MM.1S (cell line): Measurements from ENCODE around the gene NFAM1.

Experiments used
- DNase-seq: peaks from one replicate; pipeline ENCODE4 v3.0.0-alpha.2; 2015
- H2AFZ ChIP-seq: fragments of 300-600 bp; sonication (generic); 2 replicates; pipeline ENCODE4 v1.6.0; 2016; ENCODE audit warnings: antibody characterized with exemption, low read length
- H3F3A ChIP-seq: fragments of 300-600 bp; sonication (generic); 2 replicates; pipeline ENCODE4 v1.6.1; 2016; ENCODE audit warnings: mild to moderate bottlenecking, antibody characterized with exemption, low read length, moderate library complexity, mixed read lengths; ENCODE audit not compliant: insufficient read depth
- H3K27ac ChIP-seq: fragments of 300-600 bp; sonication (generic); 2 replicates; pipeline ENCODE4 v1.5.1; 2016; ENCODE audit warnings: mild to moderate bottlenecking, low read length
- H3K27me3 ChIP-seq: fragments of 300-600 bp; sonication (generic); replicated peaks from 2 replicates; pipeline ENCODE4 v1.6.0; 2016; ENCODE audit warnings: low read length; ENCODE audit not compliant: insufficient read depth
- H3K36me3 ChIP-seq: fragments of 300-600 bp; sonication (generic); replicated peaks from 2 replicates; pipeline ENCODE4 v1.6.1; 2016; ENCODE audit warnings: mild to moderate bottlenecking, low read length, mixed read lengths; ENCODE audit not compliant: insufficient read depth
- H3K4me1 ChIP-seq: fragments of 300-600 bp; sonication (generic); 2 replicates; pipeline ENCODE4 v1.6.1; 2016; ENCODE audit warnings: low read length, mixed read lengths
- H3K4me2 ChIP-seq: fragments of 300-600 bp; sonication (generic); 2 replicates; pipeline ENCODE4 v1.6.0; 2016; ENCODE audit warnings: low read depth, low read length
- H3K4me3 ChIP-seq: fragments of 300-600 bp; sonication (generic); 2 replicates; pipeline ENCODE4 v1.5.1; 2016; ENCODE audit warnings: low read length, mixed read lengths
- H3K79me2 ChIP-seq: fragments of 300-600 bp; sonication (generic); 2 replicates; pipeline ENCODE4 v1.6.1; 2016; ENCODE audit warnings: mixed run types, low read length, mixed read lengths
- H3K9ac ChIP-seq: fragments of 300-600 bp; sonication (generic); 2 replicates; pipeline ENCODE4 v1.6.1; 2016; ENCODE audit warnings: low read length, mixed read lengths
- H3K9me2 ChIP-seq: fragments of 300-600 bp; sonication (generic); replicated peaks from 2 replicates; pipeline ENCODE4 v1.6.1; 2016; ENCODE audit warnings: mild to moderate bottlenecking, low read length, mixed read lengths; ENCODE audit not compliant: insufficient read depth
- H3K9me3 ChIP-seq: fragments of 300-600 bp; sonication (generic); replicated peaks from 2 replicates; pipeline ENCODE4 v1.6.1; 2016; ENCODE audit warnings: mild to moderate bottlenecking, low read length, mixed read lengths; ENCODE audit not compliant: insufficient read depth
- H4K20me1 ChIP-seq: fragments of 300-600 bp; sonication (generic); 2 replicates; pipeline ENCODE4 v1.6.1; 2016; ENCODE audit warnings: mild to moderate bottlenecking, low read length, moderate library complexity, mixed read lengths; ENCODE audit not compliant: insufficient read depth
- CTCF ChIP-seq: fragments of 300-600 bp; sonication (generic); IDR thresholded peaks from 2 replicates; pipeline ENCODE4 v1.5.1; 2016; ENCODE audit warnings: antibody characterized with exemption, low read length, mixed read lengths
- EZH2 ChIP-seq: fragments of 300-600 bp; sonication (generic); optimal IDR thresholded peaks from 2 replicates; pipeline ENCODE3; 2017; ENCODE audit warnings: low read depth, mild to moderate bottlenecking, antibody characterized with exemption, low read length, mixed read lengths
- EZH2phosphoT487 ChIP-seq: fragments of 300-600 bp; sonication (generic); IDR thresholded peaks from 2 replicates; pipeline ENCODE4 v1.6.1; 2018; ENCODE audit warnings: antibody characterized with exemption, low read length

Gene NFAM1

GRCh38 chr22:42358643-42359558 is 73.3 kb downstream of the NFAM1 start:
- H3K4me2 ChIP-seq = no peak overlapping the region
- H3K27me3 ChIP-seq = peaks cover 86% of the 10 kb centered on the region
- no peaks in the 10 kb centered on the region for H3K9me2 ChIP-seq
- no peaks in the 10 kb centered on the region for H3K4me1 ChIP-seq
- no peak overlapping the region for H2AFZ ChIP-seq
- TF ChIP-seq EZH2 (no peak), CTCF (no peak), EZH2phosphoT487 (no peak)
- no peak overlapping the region for H3K27ac ChIP-seq
- H3K9me3 ChIP-seq = no peaks in the 10 kb centered on the region
- H3K36me3 ChIP-seq = no peaks in the 10 kb centered on the region
- no peak overlapping the region for H3K4me3 ChIP-seq
- H3F3A ChIP-seq = no peaks in the 10 kb centered on the region
- H3K79me2 ChIP-seq = no peaks in the 10 kb centered on the region
- no peak for DNase-seq
- H4K20me1 ChIP-seq = no peaks in the 10 kb centered on the region
- no peak overlapping the region for H3K9ac ChIP-seq

GRCh38 chr22:42357634-42358296 is 74.4 kb downstream of the NFAM1 start:
- H3K27me3 ChIP-seq = peaks cover 79% of the 10 kb centered on the region
- H3K36me3 ChIP-seq = no peaks in the 10 kb centered on the region
- no peak overlapping the region for H3K27ac ChIP-seq
- H3K9me2 ChIP-seq = no peaks in the 10 kb centered on the region
- no peak for DNase-seq
- H3K4me3 ChIP-seq = no peak overlapping the region
- no peaks in the 10 kb centered on the region for H3K9me3 ChIP-seq
- no peaks in the 10 kb centered on the region for H3K4me1 ChIP-seq
- H3K4me2 ChIP-seq = no peak overlapping the region
- H3F3A ChIP-seq = no peaks in the 10 kb centered on the region
- no peak for TF ChIP-seq CTCF
- TF ChIP-seq EZH2 = no peak
- no peak for TF ChIP-seq EZH2phosphoT487
- no peaks in the 10 kb centered on the region for H4K20me1 ChIP-seq
- no peaks in the 10 kb centered on the region for H3K79me2 ChIP-seq
- no peak overlapping the region for H2AFZ ChIP-seq
- H3K9ac ChIP-seq = no peak overlapping the region

GRCh38 chr22:42357221-42357620 is 75.0 kb downstream of the NFAM1 start:
- DNase-seq = no peak
- Histone ChIP-seq H3K79me2 (no peaks in the 10 kb centered on the region), H3K4me1 (no peaks in the 10 kb centered on the region), H3F3A (no peaks in the 10 kb centered on the region), H3K9me3 (no peaks in the 10 kb centered on the region), H3K27me3 (peaks cover 76% of the 10 kb centered on the region), H3K4me3 (no peak overlapping the region), H3K9ac (no peak overlapping the region), H4K20me1 (no peaks in the 10 kb centered on the region), H2AFZ (no peak overlapping the region), H3K36me3 (no peaks in the 10 kb centered on the region), H3K27ac (no peak overlapping the region), H3K4me2 (no peak overlapping the region), H3K9me2 (no peaks in the 10 kb centered on the region)
- TF ChIP-seq EZH2 = no peak
- TF ChIP-seq EZH2phosphoT487 = no peak
- TF ChIP-seq CTCF = no peak
